Skeletal muscle tissue (tissue), 4 donors: ENCODE data around the gene NF1. TPM values are rescaled to one million over a fixed set of nuclear protein-coding genes. Genes with fewer than 3 reads are reported as not detected.
"Not testable (repeated sequence)": the region's sequence is repeated elsewhere in the genome, so short reads cannot be mapped to it uniquely, and the experiment has no call there.

Experiments
- H3K27ac ChIP-seq: one replicate; pipeline ENCODE4 v1.7.0; 2013; ENCODE audit warnings: mild to moderate bottlenecking, low read depth, low read length, inconsistent platforms
- H3K27me3 ChIP-seq, 3 donors: one replicate each; pipeline ENCODE4 v1.7.0; 2013; ENCODE audit warnings: low read length in 3 of 3; ENCODE audit not compliant: control insufficient read depth in 3 of 3, insufficient read depth in 3 of 3
- H3K36me3 ChIP-seq, 3 donors: one replicate each; pipeline ENCODE4 v1.7.0; 2013; ENCODE audit warnings: low read length in 3 of 3; ENCODE audit not compliant: control insufficient read depth in 3 of 3, insufficient read depth in 3 of 3
- H3K4me1 ChIP-seq, 3 donors: one replicate each; pipeline ENCODE4 v1.7.0; 2013; ENCODE audit warnings: low read length in 3 of 3, mild to moderate bottlenecking in 3 of 3; ENCODE audit not compliant: control insufficient read depth in 3 of 3, insufficient read depth in 3 of 3
- H3K4me3 ChIP-seq, 3 donors: one replicate each; pipeline ENCODE4 v1.7.0; 2013; ENCODE audit warnings: low read length in 3 of 3
- H3K9ac ChIP-seq, 3 donors: one replicate each; pipeline ENCODE4 v1.7.0; 2013; ENCODE audit warnings: low read length in 3 of 3, mild to moderate bottlenecking in 3 of 3, moderate library complexity in 2 of 3, low read depth in 1 of 3
- H3K9me3 ChIP-seq, 3 donors: one replicate each; pipeline ENCODE4 v1.7.0; 2013; ENCODE audit warnings: low read length in 3 of 3; ENCODE audit not compliant: control insufficient read depth in 3 of 3
- total RNA-seq: library from RNA; depleted of rRNA; stranded (reverse); fragments of >200 nt; gene quantifications from one replicate; pipeline ENCODE4 v1.2.3, GENCODE V29; 2014
- donor health status: Osteomylitis.

NF1 gene
- total RNA-seq, 1 donor from 2014 or later: 76.2 TPM

GRCh38 chr17:31261601-31262000, 166.8 kb downstream of the NF1 start:
- Histone ChIP-seq H3K27ac (no peak overlapping the region), H3K36me3 (peaks cover 4 to 19% (median 7%) of the 10 kb centered on the region in 3 donors), H3K27me3 (no peaks in the 10 kb centered on the region), H3K4me3 (no peak overlapping the region), H3K4me1 (no peaks in the 10 kb centered on the region), H3K9me3 (no peaks in the 10 kb centered on the region), H3K9ac (no peak overlapping the region)

- H3K4me3 ChIP-seq, H3K9ac ChIP-seq, H3K9me3 ChIP-seq, H3K27me3 ChIP-seq, H3K4me1 ChIP-seq, H3K27ac ChIP-seq: not testable (repeated sequence)
- peaks cover 4 to 19% (median 7%) of the 10 kb centered on the region in 3 donors for H3K36me3 ChIP-seq
Measured at GRCh38 chr17:31262923-31263322, 168.1 kb downstream of the NF1 start.

GRCh38 chr17:31266042-31266441, 171.3 kb downstream of the NF1 start:
- no peaks in the 10 kb centered on the region for H3K9me3 ChIP-seq
- H3K9ac ChIP-seq: no peak overlapping the region
- peaks cover 4 to 5% (median 4%) of the 10 kb centered on the region in 3 donors for H3K4me1 ChIP-seq
- H3K27me3 ChIP-seq: no peaks in the 10 kb centered on the region
- no peak overlapping the region for H3K4me3 ChIP-seq
- peaks cover 4 to 16% (median 7%) of the 10 kb centered on the region in 3 donors for H3K36me3 ChIP-seq
- no peak overlapping the region for H3K27ac ChIP-seq

- Histone ChIP-seq H3K36me3 (peaks cover 4 to 11% (median 7%) of the 10 kb centered on the region in 3 donors), H3K27me3 (no peaks in the 10 kb centered on the region), H3K9me3 (no peaks in the 10 kb centered on the region), H3K4me3 (no peak overlapping the region), H3K9ac (no peak overlapping the region), H3K27ac (no peak overlapping the region), H3K4me1 (peaks cover 4 to 5% (median 4%) of the 10 kb centered on the region in 3 donors)
Measured at GRCh38 chr17:31269036-31269577, 174.3 kb downstream of the NF1 start.

GRCh38 chr17:31269578-31269983, 174.8 kb downstream of the NF1 start:
- Histone ChIP-seq H3K36me3 (peaks cover 4 to 11% (median 7%) of the 10 kb centered on the region in 3 donors), H3K9me3 (no peaks in the 10 kb centered on the region), H3K27ac (no peak overlapping the region), H3K9ac (no peak overlapping the region), H3K27me3 (no peaks in the 10 kb centered on the region), H3K4me3 (no peak overlapping the region), H3K4me1 (peaks cover 4 to 5% (median 4%) of the 10 kb centered on the region in 3 donors)

GRCh38 chr17:31272236-31272635, 177.5 kb downstream of the NF1 start:
- H3K4me3 ChIP-seq: no peak overlapping the region
- H3K36me3 ChIP-seq: peaks cover 0 to 8% (median 1%) of the 10 kb centered on the region in 3 donors
- H3K4me1 ChIP-seq: peaks cover 4 to 5% (median 4%) of the 10 kb centered on the region in 3 donors
- H3K9ac ChIP-seq: no peak overlapping the region
- H3K9me3 ChIP-seq: no peaks in the 10 kb centered on the region
- H3K27ac ChIP-seq: no peak overlapping the region
- no peaks in the 10 kb centered on the region for H3K27me3 ChIP-seq

GRCh38 chr17:31272803-31273202, 178.0 kb downstream of the NF1 start:
- H3K9ac ChIP-seq: no peak overlapping the region
- no peaks in the 10 kb centered on the region for H3K9me3 ChIP-seq
- no peak overlapping the region for H3K27ac ChIP-seq
- no peak overlapping the region for H3K4me3 ChIP-seq
- H3K36me3 ChIP-seq: peaks cover 0 to 13% (median 6%) of the 10 kb centered on the region in 3 donors
- no peaks in the 10 kb centered on the region for H3K27me3 ChIP-seq
- H3K4me1 ChIP-seq: peaks cover 4 to 5% (median 4%) of the 10 kb centered on the region in 3 donors

- Histone ChIP-seq H3K36me3 (peaks cover 0 to 13% (median 6%) of the 10 kb centered on the region in 3 donors), H3K4me1 (peaks cover 4 to 5% (median 4%) of the 10 kb centered on the region in 3 donors), H3K9ac (no peak overlapping the region), H3K27ac (no peak overlapping the region), H3K4me3 (no peak overlapping the region), H3K9me3 (no peaks in the 10 kb centered on the region), H3K27me3 (no peaks in the 10 kb centered on the region)
Measured at GRCh38 chr17:31273516-31273915, 178.7 kb downstream of the NF1 start.

GRCh38 chr17:31274252-31274651, 179.5 kb downstream of the NF1 start:
- H3K4me1 ChIP-seq: peaks cover 4 to 5% (median 4%) of the 10 kb centered on the region in 3 donors
- no peak overlapping the region for H3K9ac ChIP-seq
- H3K27me3 ChIP-seq: no peaks in the 10 kb centered on the region
- peaks cover 0 to 13% (median 6%) of the 10 kb centered on the region in 3 donors for H3K36me3 ChIP-seq
- no peaks in the 10 kb centered on the region for H3K9me3 ChIP-seq
- H3K4me3 ChIP-seq: no peak overlapping the region
- H3K27ac ChIP-seq: no peak overlapping the region

GRCh38 chr17:31275116-31275515, 180.3 kb downstream of the NF1 start:
- no peaks in the 10 kb centered on the region for H3K27me3 ChIP-seq

More at GRCh38 chr17:31275116-31275515, 180.3 kb downstream of the NF1 start:
- Histone ChIP-seq H3K4me3 (no peak overlapping the region), H3K27ac (no peak overlapping the region), H3K9ac (no peak overlapping the region), H3K4me1 (no peaks in the 10 kb centered on the region), H3K36me3 (peaks cover 0 to 8% (median 6%) of the 10 kb centered on the region in 3 donors), H3K9me3 (no peaks in the 10 kb centered on the region)
